ENCODE data around the gene CXCR6. TPM values are rescaled to one million over a fixed set of nuclear protein-coding genes. Genes with fewer than 3 reads are reported as not detected.

CXCR6 gene
- total RNA-seq, 2 donors from 2014 or later, result not detected

GRCh38 chr3:45937206-45938042 lies 5.8 kb upstream of the CXCR6 start:
- Histone ChIP-seq H3K9me3 (ENCODE audit: control insufficient read depth, low read length) (no peaks in the 10 kb centered on the region), H3K36me3 (ENCODE audit: control insufficient read depth, insufficient read depth, low read length) (peaks cover 17% of the 10 kb centered on the region), H3K27ac (ENCODE audit: low read depth, low read length) (no peak overlapping the region), H3K4me1 (ENCODE audit: control insufficient read depth, insufficient read depth, low read length) (no peaks in the 10 kb centered on the region), H3K9ac (ENCODE audit: extremely low read depth, low read length, poor library complexity, severe bottlenecking) (no peak overlapping the region), H3K4me3 (ENCODE audit: low read length) (no peak overlapping the region), H3K27me3 (ENCODE audit: control insufficient read depth, insufficient read depth, low read length, poor library complexity, severe bottlenecking) (no peaks in the 10 kb centered on the region)
- TF ChIP-seq, protein P1, sequence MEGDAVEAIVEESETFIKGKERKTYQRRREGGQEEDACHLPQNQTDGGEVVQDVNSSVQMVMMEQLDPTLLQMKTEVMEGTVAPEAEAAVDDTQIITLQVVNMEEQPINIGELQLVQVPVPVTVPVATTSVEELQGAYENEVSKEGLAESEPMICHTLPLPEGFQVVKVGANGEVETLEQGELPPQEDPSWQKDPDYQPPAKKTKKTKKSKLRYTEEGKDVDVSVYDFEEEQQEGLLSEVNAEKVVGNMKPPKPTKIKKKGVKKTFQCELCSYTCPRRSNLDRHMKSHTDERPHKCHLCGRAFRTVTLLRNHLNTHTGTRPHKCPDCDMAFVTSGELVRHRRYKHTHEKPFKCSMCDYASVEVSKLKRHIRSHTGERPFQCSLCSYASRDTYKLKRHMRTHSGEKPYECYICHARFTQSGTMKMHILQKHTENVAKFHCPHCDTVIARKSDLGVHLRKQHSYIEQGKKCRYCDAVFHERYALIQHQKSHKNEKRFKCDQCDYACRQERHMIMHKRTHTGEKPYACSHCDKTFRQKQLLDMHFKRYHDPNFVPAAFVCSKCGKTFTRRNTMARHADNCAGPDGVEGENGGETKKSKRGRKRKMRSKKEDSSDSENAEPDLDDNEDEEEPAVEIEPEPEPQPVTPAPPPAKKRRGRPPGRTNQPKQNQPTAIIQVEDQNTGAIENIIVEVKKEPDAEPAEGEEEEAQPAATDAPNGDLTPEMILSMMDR (conservative IDR thresholded peaks at IDR 0.05), result peak; percentile 45
- Mint-ChIP-seq H3K36me3 (ENCODE audit: low read depth) (peaks cover 24% of the 10 kb centered on the region), H3K4me3 (no peak overlapping the region), H3K27ac (no peak overlapping the region), H3K9me3 (no peaks in the 10 kb centered on the region), H3K4me1 (peaks cover 8% of the 10 kb centered on the region), H3K27me3 (ENCODE audit: insufficient read depth) (no peaks in the 10 kb centered on the region)
- peak; percentile 58 for DNase-seq
- WGBS, 2 experiments (ENCODE audit: insufficient coverage in 1 of 2, insufficient read length in 1 of 2), result 90 to 93% methylated on average over 8 of the region's 8 CpGs

GRCh38 chr3:45938043-45938435 lies 5.2 kb upstream of the CXCR6 start:
- H3K9me3 Mint-ChIP-seq, result no peaks in the 10 kb centered on the region
- Histone ChIP-seq H3K9ac (ENCODE audit: extremely low read depth, low read length, poor library complexity, severe bottlenecking) (no peak overlapping the region), H3K27me3 (ENCODE audit: control insufficient read depth, insufficient read depth, low read length, poor library complexity, severe bottlenecking) (no peaks in the 10 kb centered on the region), H3K4me1 (ENCODE audit: control insufficient read depth, insufficient read depth, low read length) (no peaks in the 10 kb centered on the region), H3K27ac (ENCODE audit: low read depth, low read length) (no peak overlapping the region), H3K4me3 (ENCODE audit: low read length) (no peak overlapping the region), H3K36me3 (ENCODE audit: control insufficient read depth, insufficient read depth, low read length) (peaks cover 17% of the 10 kb centered on the region), H3K9me3 (ENCODE audit: control insufficient read depth, low read length) (no peaks in the 10 kb centered on the region)
- H3K4me3 Mint-ChIP-seq, result no peak overlapping the region
- peaks cover 20% of the 10 kb centered on the region for H3K36me3 Mint-ChIP-seq (ENCODE audit: low read depth)
- no peaks in the 10 kb centered on the region for H3K27me3 Mint-ChIP-seq (ENCODE audit: insufficient read depth)
- WGBS, 2 experiments (ENCODE audit: insufficient coverage in 1 of 2, insufficient read length in 1 of 2), result 88% methylated on average over 4 of the region's 4 CpGs; no CpG with 5 or more reads in 1 of the 2 experiments
- H3K4me1 Mint-ChIP-seq, result peaks cover 8% of the 10 kb centered on the region
- DNase-seq, result no peak
- H3K27ac Mint-ChIP-seq, result no peak overlapping the region
- TF ChIP-seq, protein P1 (conservative IDR thresholded peaks at IDR 0.05), result no peak

DNA sequence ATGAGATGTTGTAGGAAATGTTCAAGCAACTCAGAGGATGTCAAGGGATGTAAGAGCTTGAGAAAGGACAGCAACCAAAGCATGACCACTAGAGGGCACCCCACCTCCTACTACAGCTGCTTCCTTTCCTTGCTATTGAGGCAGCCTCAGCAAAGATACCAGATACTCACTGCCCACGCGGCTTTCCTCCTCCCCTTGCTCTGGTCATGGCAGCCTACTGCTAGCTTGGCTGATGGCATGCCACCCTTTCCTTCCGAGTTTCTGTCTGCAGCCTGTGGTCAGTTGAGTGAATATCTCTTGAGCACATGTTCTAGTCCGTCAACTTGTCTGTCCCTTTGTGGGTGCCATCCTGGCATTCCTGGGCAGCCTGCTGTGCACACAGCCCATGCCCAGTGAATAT lies 4.4 kb upstream of the CXCR6 start:
- 36 to 39% methylated on average over 4 of the region's 4 CpGs for WGBS, 2 experiments (ENCODE audit: insufficient coverage in 1 of 2, insufficient read length in 1 of 2)
- Mint-ChIP-seq H3K4me3 (no peak overlapping the region), H3K4me1 (peaks cover 8% of the 10 kb centered on the region), H3K27me3 (ENCODE audit: insufficient read depth) (no peaks in the 10 kb centered on the region), H3K27ac (no peak overlapping the region), H3K36me3 (ENCODE audit: low read depth) (peaks cover 16% of the 10 kb centered on the region), H3K9me3 (no peaks in the 10 kb centered on the region)
- no peak overlapping the region for H3K4me3 ChIP-seq (ENCODE audit: low read length)
- TF ChIP-seq, protein P1 (conservative IDR thresholded peaks at IDR 0.05), result peak; percentile 96
- H3K27ac ChIP-seq (ENCODE audit: low read depth, low read length), result no peak overlapping the region
- H3K4me1 ChIP-seq (ENCODE audit: control insufficient read depth, insufficient read depth, low read length), result no peaks in the 10 kb centered on the region
- no peaks in the 10 kb centered on the region for H3K27me3 ChIP-seq (ENCODE audit: control insufficient read depth, insufficient read depth, low read length, poor library complexity, severe bottlenecking)
- H3K36me3 ChIP-seq (ENCODE audit: control insufficient read depth, insufficient read depth, low read length), result peaks cover 16% of the 10 kb centered on the region
- peak; percentile 94 for DNase-seq
- no peak overlapping the region for H3K9ac ChIP-seq (ENCODE audit: extremely low read depth, low read length, poor library complexity, severe bottlenecking)
- no peaks in the 10 kb centered on the region for H3K9me3 ChIP-seq (ENCODE audit: control insufficient read depth, low read length)

All from endodermal cell (in vitro differentiated cells).